K562 (cell line): ENCODE results near the gene EHD2. TPM values are rescaled to one million over a fixed set of nuclear protein-coding genes. Genes with fewer than 3 reads are reported as not detected.

Experiments
- ATAC-seq: fragments of 200-7000 bp; cut with Tn5 transposase; 3 replicates; pipeline ENCODE4 v1.9.1; 2020; ENCODE audit warnings: moderate library complexity
- BruUV-seq: library from RNA; stranded (reverse); fragments of 400-500 nt; replicated peaks from 2 replicates; lab custom pipeline; 2021; lab: Mats Ljungman, UMichigan
- CTCF ChIA-PET: fragments of 300-600 bp; formaldehyde crosslinking; extraction: SDS; loops from one replicate; lab custom pipeline; 2021; ENCODE audit warnings: low intra/inter-chr PET ratio; lab: Yijun Ruan, JAX
- POLR2A ChIA-PET: fragments of 300-600, 350-650 bp; sonication (Branson Sonifier 250); formaldehyde crosslinking; extraction: SDS; loops from one replicate; lab custom pipeline; 2021; ENCODE audit warnings: antibody characterized with exemption, inconsistent platforms; lab: Yijun Ruan, JAX
- DNase-seq, 4 experiments: peaks; one replicate each; pipeline versions ENCODE4 v3.0.0 to v3.0.0-alpha.2; 2011 to 2018; ENCODE audit warnings: low spot score in 3 of 4, mixed read lengths in 3 of 4; ENCODE audit errors: extremely low read depth in 1 of 4
- FAIRE-seq: peaks from 2 replicates; lab custom pipeline; 2011; peaks lifted over from hg19 to GRCh38; lab: Jason Lieb, UNC
- H2AFZ ChIP-seq: 2 replicates; pipeline ENCODE4 v1.6.0; 2011; ENCODE audit warnings: low read depth, low read length, control low read depth, inconsistent platforms
- H3K27ac ChIP-seq: fragments of 200-600 bp; 3 replicates; pipeline ENCODE4 v1.8.0; 2011; ENCODE audit warnings: low read depth, mild to moderate bottlenecking, control low read depth, inconsistent platforms, low read length, moderate library complexity, mixed read lengths; ENCODE audit errors: extremely low read depth
- H3K27me3 ChIP-seq, 2 experiments: fragments of 300-600 bp in 1 of 2; 2 replicates in 1 of 2; 3 replicates in 1 of 2; pipeline versions ENCODE4 v1.6.0 to v1.8.0; 2011; ENCODE audit warnings: inconsistent platforms in 2 of 2, low read length in 2 of 2, mild to moderate bottlenecking in 1 of 2, mixed read lengths in 1 of 2, moderate library complexity in 1 of 2; ENCODE audit not compliant: control insufficient read depth in 2 of 2, insufficient read depth in 2 of 2
- H3K36me3 ChIP-seq: fragments of 300-600 bp; 3 replicates; pipeline ENCODE4 v1.8.0; 2011; ENCODE audit warnings: mild to moderate bottlenecking, low read length, inconsistent platforms; ENCODE audit not compliant: control insufficient read depth, insufficient read depth
- H3K4me1 ChIP-seq, 2 experiments: fragments of 200-600 bp in 1 of 2; replicated peaks in 1 of 2; 2 replicates in 1 of 2; 3 replicates in 1 of 2; pipeline versions ENCODE4 v1.5.1 to v1.8.0; 2011; ENCODE audit warnings: inconsistent platforms in 2 of 2, low read length in 2 of 2, mild to moderate bottlenecking in 1 of 2, mixed read lengths in 1 of 2, moderate library complexity in 1 of 2; ENCODE audit not compliant: control insufficient read depth in 2 of 2, insufficient read depth in 2 of 2
- H3K4me2 ChIP-seq: 2 replicates; pipeline ENCODE4 v1.6.1; 2011; ENCODE audit warnings: low read length, control low read depth, inconsistent platforms, mixed read lengths; ENCODE audit not compliant: insufficient read depth
- H3K4me3 ChIP-seq: fragments of 200-600 bp; sonication (generic), shearing (Covaris generic); 2 replicates; pipeline ENCODE4 v1.5.1; 2016; ENCODE audit warnings: control low read depth, inconsistent platforms
- H3K79me2 ChIP-seq: fragments of 200-600 bp; 3 replicates; pipeline ENCODE4 v1.8.0; 2011; ENCODE audit warnings: low read length, inconsistent platforms; ENCODE audit not compliant: control insufficient read depth, insufficient read depth
- H3K9ac ChIP-seq, 2 experiments: 2 replicates each; pipeline versions ENCODE4 v1.6.0 to v1.6.1; 2011; ENCODE audit warnings: low read depth in 2 of 2, low read length in 2 of 2, control low read depth in 1 of 2, inconsistent platforms in 1 of 2, mild to moderate bottlenecking in 1 of 2, mixed read lengths in 1 of 2; ENCODE audit not compliant: insufficient read depth in 1 of 2
- H3K9me1 ChIP-seq: one replicate; pipeline ENCODE4 v1.6.0; 2011; ENCODE audit warnings: inconsistent platforms, mild to moderate bottlenecking, low read length, moderate library complexity; ENCODE audit not compliant: control insufficient read depth, insufficient read depth
- H3K9me3 ChIP-seq: replicated peaks from 2 replicates; pipeline ENCODE4 v1.5.1; 2011; ENCODE audit warnings: low read depth, low read length, inconsistent platforms; ENCODE audit not compliant: control insufficient read depth, insufficient read depth
- H4K20me1 ChIP-seq: replicated peaks from 2 replicates; pipeline ENCODE4 v1.6.1; 2011; ENCODE audit warnings: low read length, inconsistent platforms, mixed read lengths; ENCODE audit not compliant: control insufficient read depth, insufficient read depth
- ARNT ChIP-seq, 2 experiments: fragments of 450-650 bp; IDR thresholded peaks; 2 replicates each; pipeline ENCODE4 v1.6.1; 2016; ENCODE audit warnings: mild to moderate bottlenecking in 1 of 2
- NFATC3 ChIP-seq: fragments of 450-650 bp; IDR thresholded peaks from 2 replicates; pipeline ENCODE4 v1.6.1; 2017; ENCODE audit warnings: mild to moderate bottlenecking
- TFE3 ChIP-seq: fragments of 450-650 bp; formaldehyde crosslinking; IDR thresholded peaks from 2 replicates; pipeline ENCODE4 v1.4.0; 2020; ENCODE audit warnings: mild to moderate bottlenecking, mixed read lengths
- WGBS: fragments of 100-300 bp; shearing (Covaris generic); methylation state at CpG from one replicate; pipeline ENCODE4 v1.1.6; 2016; ENCODE audit warnings: low coverage, mixed read lengths; ENCODE audit not compliant: insufficient coverage; ENCODE audit errors: missing lambda C conversion rate; 5-methylcytosine and 5-hydroxymethylcytosine counted together
- in situ Hi-C: fragments of 300-500 bp; cut with MboI; formaldehyde crosslinking; loops from 4 replicates; pipeline ENCODE4 v1.15.0; 2018; ENCODE audit warnings: inconsistent platforms, mixed read lengths
- intact Hi-C: fragments of 100-400 bp; cut with micrococcal nuclease; formaldehyde crosslinking; loops from 2 replicates; pipeline ENCODE4 v1.14.2; 2022
- polyA plus RNA-seq, 8 experiments: library from polyadenylated mRNA; depleted of rRNA in 4 of 8; stranded (reverse) in 5 of 8; unstranded in 3 of 8; fragments of >200 nt; fragmentation: Nextera tagmentation in 2 of 8; fragmentation: Illumina TruSeq in 1 of 8; extraction: Ambion mirVana in 2 of 8; extraction: Trizol in 1 of 8; gene quantifications; 2 replicates each; pipeline versions ENCODE4 v1.2.1 to v1.2.3, GENCODE V29; 2011 to 2014; ENCODE audit warnings: inconsistent platforms in 1 of 8, missing spikeins in 1 of 8
- total RNA-seq, 7 experiments: library from RNA; depleted of rRNA in 6 of 7; stranded (reverse); fragments of >200 nt in 6 of 7; fragmentation: Illumina TruSeq in 2 of 7; extraction: Trizol in 2 of 7; gene quantifications; 2 replicates each; pipeline versions ENCODE4 v1.2.1 to v1.2.3, GENCODE V29; 2011 to 2021; ENCODE audit warnings: low replicate concordance in 1 of 7

EHD2 gene
- total and polyA plus RNA-seq, 9 of the 15 experiments (the other 6 are each of a cell fraction or from before 2014, with no cell fraction given) = 1.7 to 32.2 (median 3.0) TPM

GRCh38 chr19:47781590-47782262 lies 68.5 kb downstream of the EHD2 start:
- peaks cover 11 to 29% of the 10 kb centered on the region in 2 experiments; a peak in 3 of 5 replicates for H3K4me1 ChIP-seq
- no peak overlapping the region for H3K4me3 ChIP-seq
- no peak overlapping the region for H3K27ac ChIP-seq
- no peak overlapping the region for H2AFZ ChIP-seq
- in situ Hi-C loops = no loop called here
- H3K9ac ChIP-seq = no peak overlapping the region
- DNase-seq = no peak
- ATAC-seq = no peak
- peaks cover 48% of the 10 kb centered on the region; the same call in 2 of the 3 replicates for H3K36me3 ChIP-seq
- peaks cover 3% of the 10 kb centered on the region for H3K9me1 ChIP-seq
- no peak overlapping the region for H3K4me2 ChIP-seq
- no peaks in the 10 kb centered on the region for H4K20me1 ChIP-seq
- H3K9me3 ChIP-seq = no peaks in the 10 kb centered on the region
- POLR2A ChIA-PET = interaction anchor here (0.7 kb wide), 1 partner anchor 74 kb away, joined by 3 read pairs; no protein-coding TSS in a partner anchor
- H3K27me3 ChIP-seq = no peaks in the 10 kb centered on the region
- 86% methylated on average over 9 of the region's 9 CpGs for WGBS
- CTCF ChIA-PET = interaction anchor here (0.6 kb wide), 1 partner anchor 465 kb away, joined by 3 read pairs; no protein-coding TSS in a partner anchor
- intact Hi-C loops = no loop called here
- no peak for FAIRE-seq
- H3K79me2 ChIP-seq = peaks cover 25% of the 10 kb centered on the region
- BruUV-seq = TSS peak; percentile 17
- TF ChIP-seq NFATC3 = no peak
- TF ChIP-seq ARNT (IDR thresholded peaks at IDR 0.05) = 0 out of 4 replicates have a peak, but pooled peaks of 1 of the 2 experiments have one; percentile 20
- peak; percentile 42 for TF ChIP-seq TFE3 (CRISPR knock-in tag)
- TF ChIP-seq, all 486 proteins: peak for 2
